SIG-M5 (cell line): ENCODE measurements around the gene DGKB.

Experiments
- DNase-seq: peaks from one replicate; lab custom pipeline; 2025; lab: John Stamatoyannopoulos, UW

The DGKB gene

DNA sequence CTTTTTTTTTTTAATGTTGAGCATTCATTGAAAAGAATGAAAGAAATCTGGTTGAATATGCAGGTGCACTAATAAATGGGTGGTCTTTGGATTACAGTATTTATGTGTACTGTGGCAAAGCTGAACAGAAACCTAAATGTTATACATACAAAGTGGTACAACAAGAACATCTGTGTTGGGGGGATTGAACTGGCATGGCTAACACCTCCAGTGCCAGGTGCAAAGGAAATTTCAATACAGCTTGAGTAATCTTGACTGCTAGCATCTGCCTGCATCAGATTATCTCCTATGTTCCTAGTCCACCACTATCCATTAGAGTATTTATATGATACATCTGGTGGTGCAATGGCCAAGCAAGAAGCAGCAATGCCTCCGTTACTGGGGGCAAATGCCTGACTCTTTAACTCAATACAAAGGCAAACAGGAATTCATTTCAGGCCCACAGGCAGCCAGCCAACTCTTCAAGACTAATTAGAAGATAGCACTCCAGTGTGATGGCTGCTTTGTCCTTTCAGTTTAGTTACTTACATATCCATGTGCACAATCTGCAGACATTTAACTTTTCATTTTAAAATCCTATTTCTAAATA is 692.6 kb downstream of the DGKB start:
- DNase-seq: no peak

DNA sequence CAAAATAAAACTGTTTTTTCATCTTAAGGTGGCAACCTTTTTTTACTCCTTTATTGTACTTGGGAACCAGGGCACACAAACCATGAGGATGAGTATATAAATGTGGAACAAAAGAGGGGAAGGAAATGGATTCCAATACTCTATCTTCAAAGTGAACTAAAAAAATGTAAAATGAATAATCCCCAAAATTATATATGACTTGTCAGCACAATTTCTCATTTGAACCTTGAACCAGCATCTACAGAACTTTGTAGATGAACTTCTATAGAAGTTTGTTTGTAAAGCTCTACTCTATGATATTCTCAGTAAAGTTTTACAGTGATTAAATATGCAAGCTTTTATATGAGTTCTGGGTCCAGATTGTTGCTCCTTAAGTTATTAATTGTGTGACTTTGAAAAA is 694.8 kb downstream of the DGKB start:
- no peak for DNase-seq

DNA sequence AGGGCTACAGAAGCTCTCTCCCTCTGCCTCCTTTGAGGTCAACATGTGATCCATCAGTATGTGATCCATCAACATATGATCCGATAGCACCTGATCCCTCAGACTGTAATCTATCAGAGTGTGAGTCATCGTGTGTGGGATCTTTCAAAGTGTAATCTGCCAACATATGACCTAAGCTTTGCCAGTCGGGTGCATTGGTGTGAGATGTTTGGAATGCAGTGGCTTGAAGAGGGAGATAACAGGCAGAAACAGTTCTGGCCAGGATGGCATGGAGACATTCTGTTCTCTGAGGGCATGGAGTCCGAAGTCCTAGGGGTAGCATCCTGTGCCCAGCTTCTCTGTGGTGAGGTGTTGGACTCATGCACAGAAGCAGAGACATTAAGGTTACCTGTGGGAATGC is 695.4 kb downstream of the DGKB start:
- DNase-seq: no peak

DNA sequence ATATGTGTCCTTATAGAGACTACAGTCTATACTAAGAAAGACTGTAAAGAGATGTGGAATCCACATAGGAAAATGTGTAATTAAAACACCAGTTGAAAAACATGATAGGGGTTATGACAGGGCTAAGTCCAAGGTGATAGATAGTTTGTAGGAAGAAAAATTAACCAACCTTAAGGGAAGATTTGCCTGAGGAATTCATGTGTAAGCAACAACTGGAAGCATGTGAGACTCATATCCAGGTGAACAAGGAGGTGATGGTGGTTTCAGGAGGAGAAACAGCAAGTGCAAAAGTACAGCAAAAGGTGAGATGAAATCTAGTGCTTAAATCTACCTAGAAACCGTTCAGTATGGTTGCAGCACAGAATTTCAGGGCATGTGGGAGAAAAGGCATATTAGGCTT is 696.4 kb downstream of the DGKB start:
- no peak for DNase-seq

- DNase-seq: no peak
Measured at GRCh38 chr7:14201353-14201752, 701.2 kb downstream of the DGKB start.

GRCh38 chr7:14199336-14199735 is 703.2 kb downstream of the DGKB start:
- DNase-seq: no peak

DNA sequence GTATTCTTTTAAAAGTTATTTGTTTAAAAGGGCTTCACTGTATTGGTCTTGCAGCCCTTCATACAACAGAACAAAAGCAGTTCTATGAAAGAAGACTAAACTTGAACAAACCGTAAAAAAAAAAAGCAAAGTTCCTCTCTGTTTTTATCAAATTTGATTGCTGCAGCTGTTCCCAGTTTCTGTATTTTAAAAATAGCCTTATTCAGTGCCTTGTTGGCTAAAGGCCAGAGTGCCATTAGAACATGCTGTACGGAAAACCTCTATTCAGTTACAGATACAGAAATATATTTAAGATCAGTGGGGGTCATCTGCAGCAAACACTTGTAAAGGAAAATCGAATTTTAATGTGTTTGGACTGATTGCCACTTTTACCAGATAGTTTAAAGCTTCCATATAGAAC is 705.3 kb downstream of the DGKB start:
- no peak for DNase-seq

DNA sequence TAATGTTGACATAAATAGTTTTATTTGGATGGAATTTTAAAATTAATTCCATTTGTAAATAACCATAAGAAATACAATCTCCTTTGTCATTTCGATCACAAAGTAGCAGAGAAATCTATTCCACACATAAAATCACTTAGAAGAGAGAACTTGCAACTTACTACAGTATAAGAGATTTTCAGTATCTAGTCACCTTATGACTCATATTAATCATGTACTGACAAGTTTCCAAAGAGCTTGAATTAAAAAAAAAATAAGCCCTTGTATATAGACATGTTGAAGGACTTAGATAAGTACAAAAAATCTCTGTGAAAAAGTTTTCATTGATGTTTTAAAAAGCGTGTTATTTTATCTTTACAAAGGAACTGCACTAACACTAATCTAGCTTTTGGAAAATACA is 706.0 kb downstream of the DGKB start:
- no peak for DNase-seq

DNA sequence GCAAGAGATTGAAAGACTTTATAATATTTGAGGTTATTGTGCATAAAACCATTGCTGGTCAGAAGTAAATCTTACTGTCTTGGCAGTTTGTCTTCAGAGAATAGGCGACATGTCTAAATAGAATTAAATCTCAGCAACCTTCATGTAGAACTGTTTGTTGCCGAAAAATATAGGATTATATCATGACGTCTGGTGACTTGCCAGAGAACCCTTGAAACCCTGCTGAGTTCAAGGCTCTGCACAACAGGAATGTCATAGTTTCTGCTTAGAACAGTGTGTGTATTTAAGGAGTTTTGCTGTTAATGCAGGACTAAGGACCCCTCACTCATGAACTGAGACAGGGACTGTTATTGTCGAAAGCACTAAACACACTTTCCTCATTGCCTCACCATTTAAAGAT is 706.7 kb downstream of the DGKB start:
- DNase-seq: no peak

DNA sequence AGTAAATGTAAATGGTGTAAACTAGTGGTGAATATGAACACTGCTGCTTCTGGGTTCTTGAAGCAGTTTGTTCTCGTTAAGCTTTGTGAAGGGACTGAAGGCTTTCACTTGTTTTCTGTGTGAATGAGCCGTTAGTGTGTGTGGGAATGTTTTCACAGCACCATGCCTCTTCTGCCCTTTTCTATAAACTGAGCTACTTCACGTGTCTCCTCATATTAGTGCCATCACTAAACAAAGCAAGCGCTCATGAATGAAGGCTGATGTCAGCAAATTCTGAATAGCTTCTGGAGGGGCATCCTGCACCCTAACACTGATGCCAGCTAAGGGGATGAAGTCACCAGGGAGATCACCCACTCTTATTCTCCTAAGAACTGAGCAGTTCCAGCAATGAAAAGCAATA is 707.5 kb downstream of the DGKB start:
- DNase-seq: no peak

DNA sequence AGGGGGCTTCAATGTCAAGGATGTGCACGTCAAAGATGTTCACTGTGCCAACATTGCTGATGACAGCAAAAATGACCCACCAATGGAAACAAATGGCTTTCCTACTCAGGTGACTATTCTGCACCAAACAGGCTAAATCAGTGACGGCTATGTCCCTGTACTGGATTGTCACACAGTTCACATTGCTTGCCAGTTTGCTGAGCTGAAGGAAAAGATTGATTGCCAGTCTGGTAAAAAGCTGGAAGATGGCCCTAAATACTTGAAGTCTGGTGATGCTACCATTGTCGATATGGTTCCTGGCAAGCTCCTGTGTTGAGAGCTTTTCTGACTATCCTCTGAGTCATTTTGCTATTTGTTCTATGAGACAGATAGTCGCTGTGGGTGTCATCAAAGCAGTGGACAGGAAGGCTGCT is 710.9 kb downstream of the DGKB start:
- no peak for DNase-seq

DNA sequence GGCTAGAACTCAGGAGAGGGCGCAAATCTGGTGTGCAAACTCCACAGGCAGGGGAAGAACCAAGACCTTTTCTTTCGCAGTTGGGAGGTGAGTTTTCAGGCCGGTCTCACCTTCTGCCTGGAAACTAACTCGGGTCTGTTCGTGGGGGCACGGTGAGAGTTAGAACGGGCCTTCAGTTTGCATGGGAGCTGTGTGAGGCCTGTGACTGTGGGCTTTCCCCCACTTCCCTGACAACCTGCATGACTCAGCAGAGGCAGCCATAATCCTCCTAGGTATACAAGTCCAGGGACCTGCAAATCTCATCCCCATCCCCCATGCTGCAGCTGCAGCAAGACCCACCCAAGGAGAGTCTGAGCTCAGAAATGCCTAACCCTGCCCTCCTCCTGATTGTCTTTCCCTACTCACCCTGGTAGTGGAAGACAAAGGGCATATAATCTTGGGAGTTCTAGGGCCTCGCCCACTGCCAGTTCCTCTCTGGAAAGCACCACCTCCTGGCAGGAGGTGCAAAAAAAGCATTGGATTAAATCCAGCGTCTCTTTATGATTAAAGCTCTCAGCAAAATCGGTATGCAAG is 718.2 kb downstream of the DGKB start:
- DNase-seq: no peak

DNA sequence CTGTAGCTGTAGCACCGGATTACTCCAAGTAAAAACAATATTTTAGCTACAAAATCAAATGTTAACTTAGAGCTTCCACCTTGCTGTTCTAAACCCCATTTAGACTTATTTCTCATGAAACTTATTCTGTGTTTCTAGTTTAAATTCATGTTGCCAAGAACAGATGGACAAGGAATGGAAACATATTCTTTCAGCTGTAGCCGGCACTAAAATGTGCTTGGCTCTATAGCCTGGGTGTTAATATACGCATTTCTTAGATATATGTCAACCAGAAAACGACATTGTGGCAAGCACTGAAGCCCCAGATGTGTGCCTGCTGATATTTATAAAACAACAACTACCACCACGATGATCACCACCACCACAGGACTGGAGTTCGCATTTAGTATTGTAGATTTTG is 722.8 kb downstream of the DGKB start:
- no peak for DNase-seq

- DNase-seq: no peak
Measured at GRCh38 chr7:14177876-14178275, 724.7 kb downstream of the DGKB start.

- no peak for DNase-seq
Measured at GRCh38 chr7:14170872-14171271, 731.7 kb downstream of the DGKB start.

GRCh38 chr7:14158111-14158510 is 744.4 kb downstream of the DGKB start:
- DNase-seq: no peak

GRCh38 chr7:14156436-14156835 is 746.1 kb downstream of the DGKB start:
- no peak for DNase-seq

DNA sequence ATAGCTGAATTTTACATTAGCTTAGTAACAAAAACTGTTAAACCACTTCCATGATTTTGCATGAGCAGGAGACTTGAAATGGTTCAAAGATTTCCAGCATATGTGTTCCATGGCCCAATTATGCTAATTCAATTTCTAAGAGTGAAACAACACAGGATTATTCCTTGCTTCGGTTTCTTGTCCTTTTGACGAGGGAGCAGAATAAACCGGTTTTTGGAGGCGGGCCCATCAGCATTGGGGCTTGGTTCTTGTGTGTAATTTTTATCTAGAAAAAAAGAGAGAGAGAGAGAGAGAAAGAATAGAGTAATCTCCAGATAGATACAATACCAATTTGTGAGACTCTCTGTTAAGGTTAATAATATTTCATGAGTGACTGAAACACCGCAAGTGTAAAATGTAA is 753.6 kb downstream of the DGKB start:
- no peak for DNase-seq

GRCh38 chr7:14147532-14147931 is 755.0 kb downstream of the DGKB start:
- DNase-seq: no peak

DNA sequence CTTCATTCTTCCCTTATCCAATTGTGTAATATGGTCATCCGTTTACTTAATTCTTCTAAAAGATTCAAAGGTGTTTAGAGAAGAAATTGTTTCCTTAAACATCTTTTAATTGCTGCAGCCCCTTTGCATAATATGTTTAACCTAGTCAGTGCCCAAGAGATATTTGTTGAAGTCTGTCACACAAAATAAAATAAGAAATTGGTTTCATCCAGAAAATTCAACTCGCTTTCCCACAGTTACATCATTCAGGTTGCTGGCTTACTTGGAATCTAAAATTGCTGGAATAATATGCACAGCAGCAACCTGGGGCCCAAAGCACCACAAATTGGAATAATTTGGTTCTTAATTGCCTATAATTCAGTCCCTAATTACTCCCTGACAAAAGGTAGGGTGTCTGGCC is 758.0 kb downstream of the DGKB start:
- DNase-seq: no peak

- no peak for DNase-seq
Measured at GRCh38 chr7:14144109-14144508, 758.4 kb downstream of the DGKB start.

- DNase-seq: no peak
Measured at GRCh38 chr7:14137676-14138075, 764.9 kb downstream of the DGKB start.

DNA sequence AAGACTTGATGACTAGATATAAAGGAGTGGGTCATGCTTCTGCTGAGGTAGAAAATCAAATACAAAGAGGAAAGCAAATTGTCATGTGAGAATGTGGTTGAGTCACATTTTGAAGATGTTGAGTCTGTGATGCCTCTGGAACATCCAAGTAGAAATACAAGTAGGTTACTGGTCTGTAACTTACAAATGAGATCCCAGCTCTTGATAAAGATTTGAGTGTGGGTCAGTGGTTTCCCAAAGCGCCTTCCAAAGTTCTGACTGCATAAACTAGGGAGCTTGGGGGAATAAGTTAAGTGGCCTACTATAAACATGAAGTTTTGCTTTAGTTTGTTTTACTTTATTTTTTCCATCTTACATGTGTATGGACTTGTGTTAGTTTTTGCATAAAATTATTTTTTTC is 768.8 kb downstream of the DGKB start:
- DNase-seq: no peak

- DNase-seq: no peak
Measured at GRCh38 chr7:14125998-14126397, 776.6 kb downstream of the DGKB start.

GRCh38 chr7:14124716-14125115 is 777.8 kb downstream of the DGKB start:
- DNase-seq: no peak
